ELF-1 (cell line): ENCODE results near the gene SMC3.

Experiments used
- DNase-seq: peaks from one replicate; pipeline ENCODE4 v3.0.0-alpha.2; 2016; ENCODE audit warnings: low read depth, low spot score

The SMC3 gene

DNA sequence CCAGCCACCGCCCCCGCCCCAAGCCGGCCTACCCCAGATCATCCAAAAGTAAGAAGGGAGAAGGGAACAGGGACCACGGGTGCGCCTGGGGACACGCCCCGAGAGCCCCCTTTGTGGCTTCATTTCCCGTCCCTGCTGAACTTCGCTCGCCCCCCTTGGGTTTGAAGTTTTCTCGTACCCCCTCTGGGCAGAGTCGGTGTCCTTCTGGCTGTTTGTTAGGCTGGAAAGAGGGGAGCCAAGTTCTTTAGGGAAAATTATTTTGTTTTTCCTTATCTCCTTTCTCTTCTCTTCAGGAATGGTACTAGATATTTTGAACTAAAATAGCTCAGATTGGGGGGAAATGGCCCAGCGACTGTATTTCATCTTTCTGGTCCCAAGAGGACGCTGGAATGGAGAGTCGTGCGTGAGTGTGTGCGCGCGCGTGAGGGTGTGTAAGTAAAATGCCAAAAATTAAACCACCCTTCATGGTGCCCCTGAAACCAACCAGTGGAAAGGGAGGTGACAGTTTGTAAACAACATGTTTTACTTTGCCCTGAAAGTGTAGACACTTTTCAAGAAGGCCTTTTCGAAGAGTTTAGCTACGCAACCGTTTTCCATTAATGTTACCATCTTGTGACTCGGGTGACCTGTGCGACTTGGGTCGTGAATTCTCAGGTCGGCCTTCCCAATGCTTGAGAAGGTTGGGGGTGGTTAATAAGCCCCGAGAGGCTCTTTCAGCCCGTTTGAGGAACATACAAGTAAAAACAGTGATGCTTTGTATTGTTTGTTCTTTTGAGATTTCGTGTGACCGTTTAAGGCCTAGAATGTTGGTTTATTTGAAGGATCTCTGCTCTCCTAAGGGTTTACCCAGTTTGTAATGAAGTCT, 77.3 kb downstream of the SMC3 start:
- no peak for DNase-seq

DNA sequence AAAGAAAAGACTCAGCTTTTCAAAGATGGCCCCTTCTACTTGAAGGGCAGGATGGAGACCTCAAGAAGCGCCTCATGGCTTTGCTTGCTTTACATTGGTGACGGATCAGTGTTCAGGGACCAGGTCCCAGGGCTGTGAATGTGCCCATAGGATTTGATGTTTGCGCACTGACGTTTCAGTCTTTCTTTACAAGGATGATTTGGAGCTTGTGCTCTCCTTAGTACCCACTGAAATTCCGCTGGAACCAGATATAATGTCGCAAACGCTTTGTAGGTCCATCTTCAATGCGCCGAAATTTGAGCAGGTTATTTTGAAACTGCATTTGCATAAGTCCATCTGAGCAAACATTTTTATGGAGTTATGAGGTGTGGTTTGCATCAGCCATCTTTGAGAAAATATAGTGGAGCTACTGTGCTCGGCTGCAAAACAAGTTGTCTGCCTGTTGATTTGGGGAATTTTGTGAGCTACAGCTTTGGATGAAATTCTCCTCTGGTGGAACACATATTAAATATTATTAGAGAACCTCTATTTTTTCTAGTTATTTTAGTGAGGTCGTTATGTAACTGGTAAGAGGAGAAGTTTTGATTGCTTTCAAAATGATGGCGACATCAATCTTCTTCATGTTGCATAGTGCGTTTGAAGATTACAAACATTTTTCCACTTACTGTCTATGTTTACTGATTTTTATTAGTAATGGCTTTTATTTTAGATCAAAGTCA, 79.1 kb downstream of the SMC3 start:
- DNase-seq, result no peak

DNA sequence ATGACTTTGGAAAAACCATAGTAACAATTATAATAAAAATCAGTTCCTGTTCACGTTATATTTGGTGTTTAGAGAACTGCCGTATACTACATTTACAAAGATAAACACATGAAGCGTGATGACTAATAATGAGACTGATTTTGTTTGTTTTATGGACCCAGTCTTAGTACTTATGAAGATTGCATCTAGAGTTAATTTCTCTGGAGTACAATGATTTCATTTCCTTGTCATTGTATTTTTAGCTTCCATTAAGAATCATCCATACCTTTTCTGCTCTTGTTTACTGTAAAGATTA, 79.6 kb downstream of the SMC3 start:
- no peak for DNase-seq

DNA sequence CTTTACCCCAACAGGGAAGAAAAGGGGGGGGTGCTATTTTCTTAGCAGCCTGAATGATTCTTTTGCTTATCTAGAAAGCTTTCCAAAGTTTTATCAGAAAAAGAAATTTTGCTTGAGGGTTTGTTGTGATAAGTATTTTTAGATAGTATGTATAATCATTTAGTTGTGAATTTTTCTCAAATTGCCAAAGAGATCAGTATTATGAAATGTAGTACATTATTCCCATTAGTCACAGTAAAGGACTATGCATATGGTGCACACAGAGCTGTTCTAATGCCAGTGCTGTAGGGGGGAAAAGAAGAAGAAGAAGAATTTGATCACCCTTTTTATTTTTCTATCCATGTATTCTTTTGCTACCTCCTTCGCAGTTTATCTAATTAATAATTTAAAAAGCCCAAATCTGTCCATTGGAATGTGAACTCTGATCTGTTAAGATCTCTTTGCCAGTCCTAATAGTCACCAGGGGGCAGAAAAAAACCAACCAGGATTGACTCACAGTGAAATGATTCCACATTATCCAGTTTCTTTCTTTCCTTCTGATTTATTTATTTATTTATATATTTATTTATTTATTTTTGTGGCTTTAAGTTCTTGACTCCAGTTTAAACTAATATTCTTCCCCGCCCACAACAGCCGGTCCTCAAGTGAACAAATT, 81.3 kb downstream of the SMC3 start:
- no peak for DNase-seq

DNA sequence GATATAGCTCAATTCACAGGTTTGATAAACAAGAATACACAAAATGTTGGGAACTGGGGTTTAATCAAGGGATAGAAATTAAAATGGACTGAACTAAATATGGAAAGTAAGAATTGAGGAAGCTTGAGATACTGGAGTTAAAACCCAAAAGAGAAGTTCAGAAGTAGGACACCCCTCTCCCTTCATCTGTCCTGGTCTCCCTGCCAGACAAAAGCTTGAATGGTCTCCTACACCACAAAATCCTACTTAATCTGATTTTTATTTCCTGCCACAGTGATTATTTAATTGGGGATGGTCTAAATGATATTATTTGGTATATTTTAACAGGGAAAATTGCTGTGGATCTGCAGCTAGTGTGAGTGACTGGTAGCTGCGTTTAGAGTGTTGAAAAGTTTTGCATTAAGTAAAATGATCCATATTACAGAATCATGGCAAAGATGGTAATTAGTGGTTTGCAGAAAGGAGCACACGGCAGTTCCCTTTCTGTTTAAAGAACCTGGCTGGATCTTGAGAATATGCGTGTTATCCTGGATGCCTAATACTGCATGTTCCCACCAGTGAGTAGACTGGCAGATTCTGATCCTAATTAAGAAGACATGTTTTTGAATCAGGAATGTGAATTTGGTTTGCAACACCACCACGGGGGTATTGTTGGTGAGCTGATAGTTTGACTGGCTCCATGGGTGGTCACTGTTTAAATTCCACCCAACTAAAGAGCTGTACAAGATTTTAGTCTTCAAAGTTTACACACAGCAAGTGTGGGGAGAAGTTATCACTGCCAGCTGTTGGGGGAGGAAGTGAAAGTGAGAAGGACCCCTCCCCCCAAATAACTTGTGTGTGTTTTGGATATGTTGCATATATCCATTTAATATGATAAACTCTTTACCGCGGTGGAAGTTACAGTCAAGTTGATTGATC, 82.1 kb downstream of the SMC3 start:
- DNase-seq, result no peak

DNA sequence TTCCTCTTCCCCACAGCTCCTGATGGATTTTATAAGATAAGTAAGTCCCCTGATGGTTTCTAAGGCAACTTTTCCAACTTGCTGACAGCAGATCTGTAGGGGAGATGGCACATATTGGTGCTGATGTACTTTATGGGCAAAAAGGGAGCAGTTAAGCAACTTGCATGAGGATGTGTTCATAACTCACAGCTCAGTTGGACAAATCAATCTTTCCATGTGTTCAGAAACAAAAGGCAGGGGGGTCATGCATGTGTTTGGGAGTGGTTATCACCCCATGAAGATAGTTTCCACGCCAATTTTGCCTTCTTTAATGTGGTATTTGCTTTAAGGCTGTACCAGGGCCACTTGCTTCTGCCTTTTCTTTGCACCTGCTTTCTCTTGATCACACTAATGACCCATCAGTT, 82.8 kb downstream of the SMC3 start:
- no peak for DNase-seq

DNA sequence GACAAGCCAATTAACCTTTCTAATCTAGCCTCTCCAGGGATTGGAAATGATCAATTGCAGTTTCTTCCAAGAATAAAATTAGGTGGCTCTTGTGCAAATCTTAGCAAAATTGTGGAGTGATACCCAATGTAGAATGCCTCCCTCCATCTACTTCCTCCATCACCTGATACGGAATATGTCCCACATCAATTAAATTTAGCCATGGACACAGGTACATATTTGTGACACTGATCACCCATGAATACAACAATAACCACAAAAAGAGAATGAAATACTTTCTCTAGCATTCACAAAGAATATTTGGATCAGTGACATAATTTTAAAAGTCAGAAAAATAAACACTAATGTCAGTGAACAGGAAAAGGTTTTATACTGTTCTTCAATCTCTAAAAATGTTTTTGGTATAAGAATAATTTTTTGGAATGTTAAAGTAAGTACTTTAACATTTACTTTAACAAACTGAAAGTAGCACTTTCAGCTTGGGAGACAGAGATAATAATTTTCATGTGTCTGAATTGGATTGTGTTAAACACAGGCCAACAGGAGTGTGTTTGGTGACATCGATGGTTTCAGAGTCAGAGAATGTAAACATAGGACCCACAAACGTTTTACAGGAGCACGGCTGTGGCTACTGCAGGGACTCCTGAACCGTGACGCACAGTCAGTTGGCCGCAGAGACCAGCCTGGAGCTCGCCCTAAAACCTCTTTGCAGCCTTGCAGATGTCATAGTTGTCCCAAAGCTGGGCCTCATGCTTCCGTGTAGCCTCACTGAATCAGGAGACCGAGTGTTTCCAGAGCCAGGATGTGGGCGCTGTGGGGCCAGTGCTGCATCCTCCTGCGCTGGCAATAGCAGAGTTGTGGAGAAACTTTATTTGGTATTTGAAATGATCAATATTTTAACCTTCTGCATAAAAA, 83.8 kb downstream of the SMC3 start:
- no peak for DNase-seq

DNA sequence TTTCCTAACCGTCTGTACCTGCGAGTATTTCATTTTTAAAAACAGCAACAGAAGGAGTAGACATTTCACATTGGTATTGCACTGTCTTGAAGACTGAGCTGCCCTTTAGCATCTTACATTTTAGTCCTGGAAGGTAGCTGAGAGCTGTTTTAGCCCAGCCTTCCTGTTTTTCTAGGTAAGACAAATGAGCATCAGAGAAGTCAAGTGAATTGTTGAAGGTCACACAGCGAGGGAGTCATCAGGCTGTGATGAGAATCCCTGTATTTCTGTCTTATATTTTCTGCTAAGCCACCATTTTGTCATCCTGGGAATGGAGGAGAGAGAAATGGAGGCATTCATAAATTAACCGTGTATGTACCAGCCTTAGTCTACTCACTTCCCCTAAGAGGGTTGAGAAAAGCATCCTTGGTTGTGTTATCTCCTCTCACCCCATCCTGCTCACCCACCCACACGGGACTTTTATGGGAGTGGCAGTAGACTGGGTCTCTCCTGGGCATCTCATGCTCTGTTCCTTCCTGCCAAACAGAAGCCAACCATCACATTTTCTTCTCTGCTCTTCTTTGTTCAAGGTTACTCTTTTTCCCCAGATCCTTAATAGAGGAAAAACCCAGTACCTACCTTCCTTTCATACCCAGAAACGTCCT, 85.1 kb downstream of the SMC3 start:
- no peak for DNase-seq
